Body of pancreas (tissue), 4 donors: ENCODE results near the gene CFB. TPM values are rescaled to one million over a fixed set of nuclear protein-coding genes. Genes with fewer than 3 reads are reported as not detected.
A peak's percentile ranks its signal among the peaks of the same experiment; 100 is the strongest.

Experiments used
- ATAC-seq: fragments of 150-250 bp; one replicate; pipeline ENCODE4 v1.9.1; 2016
- DNase-seq, 4 donors: peaks; one replicate each; pipeline ENCODE4 v3.0.0-alpha.2; 2019
- H3K27ac ChIP-seq, 4 donors: fragments of 200-600 bp; sonication (generic); 1 replicate in 3 of 4; 2 replicates in 1 of 4; pipeline versions ENCODE4 v1.5.1 to v1.6.1; 2016 to 2019; ENCODE audit warnings: mild to moderate bottlenecking in 1 of 4, mixed read lengths in 1 of 4, moderate library complexity in 1 of 4
- H3K27me3 ChIP-seq, 2 donors: fragments of 200-600 bp; sonication (generic); one replicate each; pipeline ENCODE4 v1.6.0; 2016; ENCODE audit warnings: mild to moderate bottlenecking in 1 of 2
- H3K36me3 ChIP-seq, 2 donors: fragments of 200-600 bp; sonication (generic); replicated peaks in 1 of 2; 2 replicates each; pipeline ENCODE4 v1.5.1; 2016; ENCODE audit warnings: low read depth in 2 of 2; ENCODE audit not compliant: insufficient read depth in 1 of 2
- H3K4me1 ChIP-seq: fragments of 200-600 bp; sonication (generic); one replicate; pipeline ENCODE4 v1.6.0; 2016
- H3K4me3 ChIP-seq, 2 donors: fragments of 200-600 bp; sonication (generic); 1 replicate in 1 of 2; 2 replicates in 1 of 2; pipeline ENCODE4 v1.5.1; 2016 to 2019
- H3K9me3 ChIP-seq, 3 donors: fragments of 200-600 bp; sonication (generic); 1 replicate in 2 of 3; 2 replicates in 1 of 3; pipeline ENCODE4 v1.5.1; 2016
- CTCF ChIP-seq, 7 experiments: fragments of 450-650 bp in 4 of 7; fragments of 200-600 bp in 3 of 7; sonication (generic) in 3 of 7; IDR thresholded peaks; one replicate each; pipeline ENCODE4 v1.5.1; 2016 to 2019; ENCODE audit warnings: antibody characterized with exemption in 7 of 7
- POLR2A ChIP-seq, 3 donors: fragments of 450-650 bp; IDR thresholded peaks; one replicate each; pipeline ENCODE4 v1.6.1; 2016; ENCODE audit warnings: antibody characterized with exemption in 3 of 3, mild to moderate bottlenecking in 2 of 3
- WGBS, 2 donors: methylation state at CpG; one replicate each; pipeline ENCODE4 v1.1.5; 2017; 5-methylcytosine and 5-hydroxymethylcytosine counted together
- intact Hi-C: fragments of 100-400 bp; cut with DNase I; formaldehyde crosslinking; loops from one replicate; pipeline ENCODE4 v1.15.1; 2023
- total RNA-seq, 2 donors: library from RNA; depleted of rRNA; stranded (reverse); fragments of >200 nt; gene quantifications; one replicate each; pipeline ENCODE4 v1.1.0, GENCODE V29; 2016

CFB gene
- total RNA-seq, 2 donors from 2014 or later, result 21.0 to 33.9 TPM

- intact Hi-C loops, result no loop called here
- Histone ChIP-seq H3K4me1 (peaks cover under 1% of the 10 kb centered on the region), H3K27me3 (no peaks in the 10 kb centered on the region), H3K27ac (no peak overlapping the region), H3K9me3 (no peaks in the 10 kb centered on the region), H3K4me3 (no peak overlapping the region), H3K36me3 (no peaks in the 10 kb centered on the region)
- ATAC-seq (no peak), DNase-seq (no peak)
- 50 to 66% methylated on average over 3 of the region's 3 CpGs for WGBS, 2 donors
- no peak for TF ChIP-seq CTCF (IDR thresholded peaks at IDR 0.05)
Observed at GRCh38 chr6:31935021-31935420, 10.9 kb upstream of the CFB start.

GRCh38 chr6:31935823-31936222, 10.1 kb upstream of the CFB start:
- intact Hi-C loops, result no loop called here
- no peak for TF ChIP-seq POLR2A (IDR thresholded peaks at IDR 0.05)
- no peak for TF ChIP-seq CTCF (IDR thresholded peaks at IDR 0.05)
- Histone ChIP-seq H3K36me3 (no peaks in the 10 kb centered on the region), H3K4me3 (no peak overlapping the region), H3K27me3 (no peaks in the 10 kb centered on the region), H3K9me3 (no peaks in the 10 kb centered on the region), H3K4me1 (peaks cover 6% of the 10 kb centered on the region), H3K27ac (no peak overlapping the region)
- WGBS, 2 donors, result 59 to 64% methylated on average over 9 of the region's 9 CpGs
- no peak for DNase-seq
- ATAC-seq, result no peak

- 8 to 9% methylated on average over 6 of the region's 6 CpGs for WGBS, 2 donors
- intact Hi-C loops, result no loop called here
- ATAC-seq, result peak; percentile 22
Observed at GRCh38 chr6:31940256-31940664, 5.6 kb upstream of the CFB start.

GRCh38 chr6:31943742-31944141, 2.2 kb upstream of the CFB start:
- Histone ChIP-seq H3K27me3 (no peaks in the 10 kb centered on the region), H3K4me3 (no peak overlapping the region), H3K4me1 (peaks cover 22% of the 10 kb centered on the region), H3K27ac (no peak overlapping the region), H3K9me3 (no peaks in the 10 kb centered on the region), H3K36me3 (no peaks in the 10 kb centered on the region)
- intact Hi-C loops, result no loop called here
- no peak for TF ChIP-seq POLR2A (IDR thresholded peaks at IDR 0.05)
- TF ChIP-seq CTCF (IDR thresholded peaks at IDR 0.05), result no peak
- 66% methylated on average over 3 of the region's 3 CpGs; no CpG with 5 or more reads in 1 of the 2 donors for WGBS, 2 donors
- ATAC-seq (no peak), DNase-seq (no peak)

More at GRCh38 chr6:31940256-31940664, 5.6 kb upstream of the CFB start:
- no peak for DNase-seq
- Histone ChIP-seq H3K4me3 (no peak overlapping the region), H3K27me3 (no peaks in the 10 kb centered on the region), H3K27ac (no peak overlapping the region), H3K9me3 (no peaks in the 10 kb centered on the region), H3K36me3 (no peaks in the 10 kb centered on the region), H3K4me1 (peaks cover 13% of the 10 kb centered on the region)
- no peak for TF ChIP-seq CTCF (IDR thresholded peaks at IDR 0.05)
- no peak for TF ChIP-seq POLR2A (IDR thresholded peaks at IDR 0.05)

GRCh38 chr6:31945154-31945506, 765 bp upstream of the CFB start:
- no peak overlapping the region for H3K4me3 ChIP-seq
- 65 to 71% methylated on average over 9 of the region's 9 CpGs for WGBS, 2 donors

More at GRCh38 chr6:31945154-31945506, 765 bp upstream of the CFB start:
- Histone ChIP-seq H3K9me3 (no peaks in the 10 kb centered on the region), H3K27me3 (no peaks in the 10 kb centered on the region), H3K4me1 (peaks cover 21% of the 10 kb centered on the region), H3K27ac (peak overlapping the region; percentile 86 to 88 (median 87)), H3K36me3 (no peaks in the 10 kb centered on the region)
- ATAC-seq (no peak), DNase-seq (no peak)
- intact Hi-C loops, result no loop called here
- TF ChIP-seq POLR2A (IDR thresholded peaks at IDR 0.05) (no peak), CTCF (IDR thresholded peaks at IDR 0.05) (no peak)
